Breast epithelium (tissue), 3 donors: ENCODE results near the gene HES3.

ENCODE experiments used
- POLR2A ChIP-seq: fragments of 450-650 bp; IDR thresholded peaks from one replicate; pipeline ENCODE4 v1.6.1; 2016; ENCODE audit warnings: antibody characterized with exemption, mild to moderate bottlenecking, moderate library complexity
- POLR2AphosphoS5 ChIP-seq, 3 donors: sonication (generic); formaldehyde crosslinking; IDR thresholded peaks; one replicate each; pipeline ENCODE4 v1.6.1; 2017; ENCODE audit warnings: antibody characterized with exemption in 3 of 3
- TF ChIP-seq, protein P1 (sequence below), 3 donors: fragments of 450-650 bp; IDR thresholded peaks; one replicate each; pipeline ENCODE4 v1.5.1; 2016 to 2017; ENCODE audit warnings: antibody characterized with exemption in 3 of 3, mild to moderate bottlenecking in 3 of 3, moderate library complexity in 3 of 3

DNA sequence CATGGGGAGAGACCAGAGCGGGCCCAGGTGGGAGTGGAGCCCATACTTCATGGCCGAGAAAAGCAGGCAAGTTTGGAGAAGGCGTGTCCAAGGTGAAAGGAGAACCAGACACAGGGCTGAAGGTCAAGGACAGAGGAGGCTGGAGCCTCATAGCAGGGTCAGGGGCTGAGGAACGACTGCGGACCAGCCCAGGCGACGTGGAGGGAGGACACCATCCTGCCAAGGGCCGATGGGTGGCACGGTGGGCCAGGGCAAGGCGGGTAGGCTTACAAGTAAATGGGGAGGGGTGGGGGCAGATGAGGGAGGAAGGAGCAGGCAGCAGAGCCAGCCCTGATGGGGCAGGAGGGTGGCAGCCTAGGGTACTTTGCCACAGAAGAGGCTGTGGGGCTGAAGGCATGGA lies 35.1 kb downstream of the HES3 start:
- no peak for TF ChIP-seq POLR2A
- TF ChIP-seq, protein P1, sequence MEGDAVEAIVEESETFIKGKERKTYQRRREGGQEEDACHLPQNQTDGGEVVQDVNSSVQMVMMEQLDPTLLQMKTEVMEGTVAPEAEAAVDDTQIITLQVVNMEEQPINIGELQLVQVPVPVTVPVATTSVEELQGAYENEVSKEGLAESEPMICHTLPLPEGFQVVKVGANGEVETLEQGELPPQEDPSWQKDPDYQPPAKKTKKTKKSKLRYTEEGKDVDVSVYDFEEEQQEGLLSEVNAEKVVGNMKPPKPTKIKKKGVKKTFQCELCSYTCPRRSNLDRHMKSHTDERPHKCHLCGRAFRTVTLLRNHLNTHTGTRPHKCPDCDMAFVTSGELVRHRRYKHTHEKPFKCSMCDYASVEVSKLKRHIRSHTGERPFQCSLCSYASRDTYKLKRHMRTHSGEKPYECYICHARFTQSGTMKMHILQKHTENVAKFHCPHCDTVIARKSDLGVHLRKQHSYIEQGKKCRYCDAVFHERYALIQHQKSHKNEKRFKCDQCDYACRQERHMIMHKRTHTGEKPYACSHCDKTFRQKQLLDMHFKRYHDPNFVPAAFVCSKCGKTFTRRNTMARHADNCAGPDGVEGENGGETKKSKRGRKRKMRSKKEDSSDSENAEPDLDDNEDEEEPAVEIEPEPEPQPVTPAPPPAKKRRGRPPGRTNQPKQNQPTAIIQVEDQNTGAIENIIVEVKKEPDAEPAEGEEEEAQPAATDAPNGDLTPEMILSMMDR (IDR thresholded peaks at IDR 0.05), result no peak
- no peak for TF ChIP-seq POLR2AphosphoS5 (IDR thresholded peaks at IDR 0.05)
